Cardiac fibroblast (primary cell): ENCODE measurements around the gene ALDH1L2.
"Not testable (repeated sequence)": the region's sequence is repeated elsewhere in the genome, so short reads cannot be mapped to it uniquely, and the experiment has no call there.

ENCODE experiments used
- DNase-seq, 2 donors: peaks; one replicate each; pipeline versions ENCODE4 v3.0.0 to v3.0.0-alpha.2; 2010; ENCODE audit warnings: low read depth in 2 of 2
- H3K4me3 ChIP-seq, 2 donors: replicated peaks in 1 of 2; 1 replicate in 1 of 2; 2 replicates in 1 of 2; pipeline ENCODE4 v1.5.1; 2011; ENCODE audit warnings: low read depth in 2 of 2, low read length in 2 of 2, mild to moderate bottlenecking in 2 of 2, moderate library complexity in 1 of 2
- TF ChIP-seq, protein P1 (sequence below): IDR thresholded peaks from one replicate; pipeline ENCODE4 v1.5.1; 2011; ENCODE audit warnings: low read depth, mild to moderate bottlenecking, low read length, inconsistent platforms

The ALDH1L2 gene

GRCh38 chr12:104991565-104992128, 92.6 kb downstream of the ALDH1L2 start:
- no peak overlapping the region for H3K4me3 ChIP-seq
- TF ChIP-seq, protein P1, sequence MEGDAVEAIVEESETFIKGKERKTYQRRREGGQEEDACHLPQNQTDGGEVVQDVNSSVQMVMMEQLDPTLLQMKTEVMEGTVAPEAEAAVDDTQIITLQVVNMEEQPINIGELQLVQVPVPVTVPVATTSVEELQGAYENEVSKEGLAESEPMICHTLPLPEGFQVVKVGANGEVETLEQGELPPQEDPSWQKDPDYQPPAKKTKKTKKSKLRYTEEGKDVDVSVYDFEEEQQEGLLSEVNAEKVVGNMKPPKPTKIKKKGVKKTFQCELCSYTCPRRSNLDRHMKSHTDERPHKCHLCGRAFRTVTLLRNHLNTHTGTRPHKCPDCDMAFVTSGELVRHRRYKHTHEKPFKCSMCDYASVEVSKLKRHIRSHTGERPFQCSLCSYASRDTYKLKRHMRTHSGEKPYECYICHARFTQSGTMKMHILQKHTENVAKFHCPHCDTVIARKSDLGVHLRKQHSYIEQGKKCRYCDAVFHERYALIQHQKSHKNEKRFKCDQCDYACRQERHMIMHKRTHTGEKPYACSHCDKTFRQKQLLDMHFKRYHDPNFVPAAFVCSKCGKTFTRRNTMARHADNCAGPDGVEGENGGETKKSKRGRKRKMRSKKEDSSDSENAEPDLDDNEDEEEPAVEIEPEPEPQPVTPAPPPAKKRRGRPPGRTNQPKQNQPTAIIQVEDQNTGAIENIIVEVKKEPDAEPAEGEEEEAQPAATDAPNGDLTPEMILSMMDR: no peak
- DNase-seq: no peak

- TF ChIP-seq, protein P1: no peak
- H3K4me3 ChIP-seq: no peak overlapping the region
- DNase-seq: no peak
These were observed 93.3 kb downstream of the ALDH1L2 start for GRCh38 chr12:104990950-104991349.

DNA sequence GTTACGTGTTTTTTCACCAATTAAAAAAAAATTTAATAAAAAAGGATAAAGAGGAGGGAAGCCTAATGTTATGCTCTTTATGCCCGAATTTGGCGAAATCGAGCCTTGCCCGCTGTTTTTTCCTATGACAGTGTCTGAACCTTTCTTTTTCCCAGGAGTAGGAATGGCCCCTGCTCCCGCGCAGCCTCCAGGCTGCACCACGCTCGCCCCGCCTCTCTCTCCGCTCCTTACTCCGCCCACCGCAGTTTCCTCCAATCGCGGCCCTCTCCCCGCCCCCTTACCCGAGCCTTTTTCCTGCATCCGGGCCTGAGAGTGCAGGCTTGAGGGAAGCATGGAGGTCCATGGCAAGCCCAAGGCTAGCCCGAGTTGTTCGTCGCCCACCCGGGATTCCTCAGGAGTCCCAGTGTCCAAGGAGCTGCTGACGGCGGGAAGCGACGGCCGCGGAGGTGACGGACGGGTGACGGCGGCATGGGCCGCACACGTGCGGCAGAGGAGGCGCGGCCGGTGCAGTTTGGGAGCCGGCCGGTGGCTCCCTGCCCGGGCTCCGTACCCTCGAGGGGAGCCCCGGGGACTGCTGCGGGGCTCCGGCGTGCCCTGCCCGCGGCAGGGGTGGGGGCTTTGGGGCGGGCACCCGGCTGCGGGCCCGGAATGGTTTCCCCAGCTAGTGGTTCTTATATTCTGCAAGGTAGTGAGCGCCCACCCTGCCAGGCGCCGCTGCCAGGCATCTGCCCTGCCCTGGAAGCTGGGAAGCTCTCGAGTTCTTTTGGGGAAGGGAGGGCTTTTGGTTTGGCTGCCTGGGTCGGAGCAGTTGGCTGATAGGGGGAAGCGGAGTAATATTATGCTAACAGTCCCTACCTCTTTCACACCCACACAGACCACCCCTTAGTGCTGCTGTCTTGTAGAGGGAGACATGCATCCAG, 98.0 kb downstream of the ALDH1L2 start, which contains the start of gene NOPCHAP1:
Gene NOPCHAP1 (plus strand): TSS at position 295 of the 920 bp plus-strand sequence. CDS start 37 bp downstream, at position 332.
- TF ChIP-seq, protein P1: no peak
- H3K4me3 ChIP-seq: peak within 1 kb of the TSS; percentile 70 to 85
- DNase-seq: peak; percentile 83 to 85

GRCh38 chr12:104985206-104985605, 99.1 kb downstream of the ALDH1L2 start:
- no peak overlapping the region for H3K4me3 ChIP-seq
- TF ChIP-seq, protein P1: no peak
- no peak for DNase-seq

DNA sequence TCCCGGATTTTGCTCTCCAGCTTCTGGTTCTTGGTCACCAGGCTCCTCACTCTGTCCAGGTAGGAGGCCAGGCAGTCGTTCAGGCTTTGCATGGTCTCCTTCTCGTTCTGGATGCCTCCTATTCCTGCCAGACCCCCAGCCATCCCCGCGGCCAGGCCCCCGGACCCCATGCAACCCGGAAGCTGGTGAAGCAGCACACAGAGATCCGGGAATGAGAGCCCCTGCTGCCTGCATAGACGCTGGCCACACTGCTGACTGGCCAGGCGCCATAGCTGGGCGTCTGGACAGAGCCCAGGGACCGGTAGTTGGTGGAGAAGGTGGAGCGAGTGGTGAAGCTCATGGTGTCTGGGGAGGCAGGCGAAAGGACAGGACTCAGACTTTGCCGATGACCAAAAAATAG, 106.6 kb downstream of the ALDH1L2 start:
- DNase-seq, H3K4me3 ChIP-seq: not testable (repeated sequence)

DNA sequence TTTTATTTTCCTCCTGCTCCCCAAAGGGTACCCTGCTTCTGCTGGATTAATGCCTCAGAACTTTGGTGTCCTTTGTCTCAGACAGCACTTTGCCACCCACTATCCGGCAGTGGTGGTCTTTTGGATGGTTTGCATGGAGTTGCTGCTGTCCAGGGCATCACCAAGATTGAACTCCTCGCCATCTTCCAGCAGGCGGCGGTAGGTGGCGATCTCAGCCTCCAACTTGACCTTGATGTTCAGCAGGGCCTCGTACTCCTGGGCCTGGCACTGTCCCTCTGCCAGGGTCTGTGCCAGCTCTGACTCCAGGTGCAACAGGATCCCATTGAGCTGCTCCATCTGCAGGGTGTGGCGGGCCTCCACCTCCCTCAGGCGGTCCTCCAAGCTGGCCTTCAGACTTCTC, 107.6 kb downstream of the ALDH1L2 start:
- TF ChIP-seq, protein P1: no peak
- DNase-seq: no peak
- H3K4me3 ChIP-seq: no peak overlapping the region

DNA sequence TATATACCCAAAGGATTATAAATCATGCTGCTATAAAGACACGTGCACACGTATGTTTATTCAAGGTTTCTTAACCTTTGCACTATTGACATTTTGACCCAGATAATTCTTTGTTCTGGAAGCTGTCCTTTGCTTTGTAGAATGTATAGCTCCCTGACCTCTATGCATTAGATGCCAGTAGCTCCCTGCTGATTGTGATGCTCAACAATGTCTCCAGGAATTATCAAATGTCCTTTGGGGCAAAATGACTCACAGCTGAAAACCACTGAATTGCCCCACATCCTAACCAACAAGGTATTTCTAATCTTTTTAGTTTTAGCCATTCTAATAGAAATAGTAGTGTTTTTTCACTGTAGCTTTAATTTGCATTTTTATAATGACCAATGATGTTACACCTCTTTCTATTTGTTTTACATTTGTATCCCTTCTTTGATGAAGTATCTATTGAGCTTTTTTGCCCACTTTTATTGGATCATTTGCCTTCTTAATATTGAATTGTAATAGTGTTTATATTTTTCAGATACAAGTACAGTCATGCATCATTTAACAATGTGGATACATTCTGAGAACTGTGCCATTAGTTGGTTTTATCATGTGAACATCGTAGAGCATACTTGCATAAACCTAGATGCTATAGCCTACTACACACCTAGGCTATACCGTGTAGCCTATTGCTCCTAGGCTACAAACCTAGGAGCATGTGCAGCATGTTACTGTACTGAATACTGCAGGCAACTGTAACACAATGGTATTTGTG, 108.5 kb downstream of the ALDH1L2 start:
- TF ChIP-seq, protein P1: no peak
- peak in 1 of 2 donors; percentile 77 for DNase-seq
- no peak overlapping the region for H3K4me3 ChIP-seq
